ENCODE data around the gene GRPEL1. TPM values are rescaled to one million over a fixed set of nuclear protein-coding genes. Genes with fewer than 3 reads are reported as not detected.

Gene GRPEL1
- total RNA-seq, 1 experiment from 2014 or later = 74.5 TPM

DNA sequence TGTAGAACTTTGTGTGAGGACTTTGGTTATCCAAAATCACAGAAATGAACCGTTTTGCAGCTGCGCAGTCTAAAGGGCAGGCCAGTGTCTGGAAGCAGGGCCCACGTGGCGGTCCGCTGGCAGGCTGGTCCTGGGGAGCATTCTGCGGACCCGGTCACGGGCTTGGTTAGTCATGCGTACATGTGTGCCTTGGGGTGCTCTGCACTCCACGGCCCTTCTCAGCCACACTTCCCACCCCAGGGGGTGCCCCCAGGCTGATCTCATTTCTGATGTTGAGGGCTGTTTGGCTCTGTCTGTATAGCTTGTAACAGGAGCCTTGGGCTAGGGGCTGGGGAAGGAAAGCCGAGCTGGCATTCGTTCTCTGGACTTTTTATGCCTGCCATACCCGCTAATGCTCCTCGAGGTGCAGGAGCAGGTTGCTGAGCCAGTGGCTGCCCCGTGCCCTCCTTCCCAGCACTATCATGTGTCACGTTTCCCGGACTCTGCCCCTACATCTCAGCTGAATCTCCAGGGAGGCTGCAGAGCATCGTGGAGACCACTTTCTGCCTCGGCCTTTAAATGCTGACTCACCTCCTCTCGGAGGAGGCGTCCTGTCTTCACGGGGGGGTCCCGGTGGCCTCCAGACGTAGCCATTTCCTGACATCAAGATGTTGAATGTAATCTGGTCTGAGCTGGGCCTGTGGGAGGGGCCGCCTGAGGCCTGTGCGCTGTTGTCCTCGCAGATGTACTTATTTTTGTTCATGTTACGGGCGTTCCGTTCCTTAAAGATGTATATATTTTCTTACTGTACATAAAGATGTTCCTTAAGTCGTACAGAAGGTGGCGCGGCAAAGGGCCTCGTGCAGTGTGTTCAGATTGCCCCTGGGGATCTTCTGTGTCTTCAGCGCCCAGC lies 36.1 kb downstream of the GRPEL1 start:
- ChIA-PET POLR2A (ENCODE audit: unreplicated experiment) (no interaction called here), CTCF (no interaction called here)
- DNase-seq (no peak), ATAC-seq (no peak)
- H3K27ac ChIP-seq (ENCODE audit: low read length) = no peak overlapping the region
- TF ChIP-seq EZH2phosphoT487 (IDR thresholded peaks at IDR 0.05; ENCODE audit: borderline replicate concordance, low read length) (no peak), EZH2 (IDR thresholded peaks at IDR 0.05; ENCODE audit: low read length, unreplicated experiment) (no peak)
- TF ChIP-seq, protein P1, sequence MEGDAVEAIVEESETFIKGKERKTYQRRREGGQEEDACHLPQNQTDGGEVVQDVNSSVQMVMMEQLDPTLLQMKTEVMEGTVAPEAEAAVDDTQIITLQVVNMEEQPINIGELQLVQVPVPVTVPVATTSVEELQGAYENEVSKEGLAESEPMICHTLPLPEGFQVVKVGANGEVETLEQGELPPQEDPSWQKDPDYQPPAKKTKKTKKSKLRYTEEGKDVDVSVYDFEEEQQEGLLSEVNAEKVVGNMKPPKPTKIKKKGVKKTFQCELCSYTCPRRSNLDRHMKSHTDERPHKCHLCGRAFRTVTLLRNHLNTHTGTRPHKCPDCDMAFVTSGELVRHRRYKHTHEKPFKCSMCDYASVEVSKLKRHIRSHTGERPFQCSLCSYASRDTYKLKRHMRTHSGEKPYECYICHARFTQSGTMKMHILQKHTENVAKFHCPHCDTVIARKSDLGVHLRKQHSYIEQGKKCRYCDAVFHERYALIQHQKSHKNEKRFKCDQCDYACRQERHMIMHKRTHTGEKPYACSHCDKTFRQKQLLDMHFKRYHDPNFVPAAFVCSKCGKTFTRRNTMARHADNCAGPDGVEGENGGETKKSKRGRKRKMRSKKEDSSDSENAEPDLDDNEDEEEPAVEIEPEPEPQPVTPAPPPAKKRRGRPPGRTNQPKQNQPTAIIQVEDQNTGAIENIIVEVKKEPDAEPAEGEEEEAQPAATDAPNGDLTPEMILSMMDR (conservative IDR thresholded peaks at IDR 0.05; ENCODE audit: low read depth, low read length) = no peak
- peaks cover 10% of the 10 kb centered on the region; the same call in 1 of the 2 replicates for H3K36me3 ChIP-seq (ENCODE audit: low read depth, low read length)
- no peaks in the 10 kb centered on the region for H3K9me3 ChIP-seq (ENCODE audit: low read length)
- no peaks in the 10 kb centered on the region for H3K9me2 ChIP-seq (replicated peaks; ENCODE audit: low read length)
- no peak overlapping the region for H3K4me3 ChIP-seq (ENCODE audit: low read length)
- H3K4me1 ChIP-seq (ENCODE audit: insufficient read depth, low read length) = peaks cover 29% of the 10 kb centered on the region
- intact Hi-C loops (cut with micrococcal nuclease) = no loop called here
- H2AFZ ChIP-seq (ENCODE audit: low read length) = no peak overlapping the region
- no peaks in the 10 kb centered on the region for H3F3A ChIP-seq (ENCODE audit: low read length, unreplicated experiment)
- no peaks in the 10 kb centered on the region for H3K27me3 ChIP-seq (ENCODE audit: low read length)
- H3K4me2 ChIP-seq (ENCODE audit: low read length) = no peak overlapping the region
- BruUV-seq (replicated peaks) = no TSS peak
- H4K20me1 ChIP-seq (ENCODE audit: low read length) = no peaks in the 10 kb centered on the region
- no peak overlapping the region for H3K9ac ChIP-seq (ENCODE audit: low read length)
- H3K79me2 ChIP-seq (ENCODE audit: low read length) = no peaks in the 10 kb centered on the region

DNA sequence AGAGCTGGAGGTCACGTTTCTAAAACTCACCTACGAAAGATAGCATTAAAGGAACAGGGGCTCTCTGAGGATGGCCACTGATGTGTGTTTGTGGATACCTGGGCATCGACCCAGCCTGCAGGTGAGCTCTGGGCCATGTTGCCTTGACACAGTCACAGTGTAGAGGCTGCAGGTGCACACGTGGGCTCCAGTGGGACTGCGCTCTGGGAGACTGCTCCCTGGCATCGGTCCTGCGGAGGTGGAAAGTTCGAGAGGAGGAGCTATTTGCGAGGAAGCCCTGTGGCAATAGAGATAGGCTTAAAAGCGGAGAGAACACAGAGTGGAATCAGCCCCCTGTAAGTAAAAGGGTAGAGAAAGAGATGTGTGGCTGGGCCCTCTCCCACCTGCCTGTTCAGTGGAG lies 37.0 kb downstream of the GRPEL1 start:
- TSS peak; percentile 33 for BruUV-seq (replicated peaks)

DNA sequence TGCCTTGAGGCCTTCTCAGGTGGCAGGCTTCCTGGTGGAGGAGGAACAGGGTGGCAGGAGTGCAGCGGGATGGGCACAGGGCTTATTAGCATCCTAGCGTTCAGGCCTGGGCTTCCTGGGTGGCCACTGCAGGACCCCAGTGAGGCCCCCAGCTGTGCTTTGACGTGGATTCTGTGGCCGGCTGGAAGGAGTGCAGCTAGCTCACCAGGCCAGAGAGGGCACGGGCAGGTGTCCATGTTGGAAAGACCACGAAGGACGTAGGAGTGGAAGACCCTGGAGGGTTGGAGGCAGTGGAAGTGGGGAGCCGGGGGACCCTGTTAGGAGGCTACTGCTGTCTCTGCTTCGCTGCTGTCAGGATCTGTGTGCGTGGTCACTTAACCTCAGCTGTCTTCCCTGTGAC lies 37.9 kb downstream of the GRPEL1 start:
- intact Hi-C loops (cut with micrococcal nuclease) = no loop called here
- no peaks in the 10 kb centered on the region for H3K79me2 ChIP-seq (ENCODE audit: low read length)
- no peak overlapping the region for H3K4me3 ChIP-seq (ENCODE audit: low read length)
- H3K36me3 ChIP-seq (ENCODE audit: low read depth, low read length) = peaks cover 10% of the 10 kb centered on the region
- peaks cover 15% of the 10 kb centered on the region for H3K4me1 ChIP-seq (ENCODE audit: insufficient read depth, low read length)
- TF ChIP-seq, protein P1 (conservative IDR thresholded peaks at IDR 0.05; ENCODE audit: low read depth, low read length) = no peak
- TF ChIP-seq EZH2 (IDR thresholded peaks at IDR 0.05; ENCODE audit: low read length, unreplicated experiment) (no peak), EZH2phosphoT487 (IDR thresholded peaks at IDR 0.05; ENCODE audit: borderline replicate concordance, low read length) (no peak)
- H3K9ac ChIP-seq (ENCODE audit: low read length) = no peak overlapping the region
- ChIA-PET CTCF (no interaction called here), POLR2A (ENCODE audit: unreplicated experiment) (no interaction called here)
- H3K9me3 ChIP-seq (ENCODE audit: low read length) = no peaks in the 10 kb centered on the region
- no peaks in the 10 kb centered on the region for H3K27me3 ChIP-seq (ENCODE audit: low read length)
- no peaks in the 10 kb centered on the region for H3F3A ChIP-seq (ENCODE audit: low read length, unreplicated experiment)
- ATAC-seq (no peak), DNase-seq (no peak)
- no peak overlapping the region for H2AFZ ChIP-seq (ENCODE audit: low read length)
- no TSS peak for BruUV-seq (replicated peaks)
- no peaks in the 10 kb centered on the region for H3K9me2 ChIP-seq (replicated peaks; ENCODE audit: low read length)
- H3K27ac ChIP-seq (ENCODE audit: low read length) = no peak overlapping the region
- H4K20me1 ChIP-seq (ENCODE audit: low read length) = no peaks in the 10 kb centered on the region
- no peak overlapping the region for H3K4me2 ChIP-seq (ENCODE audit: low read length)

More for the DNA sequence above, 37.0 kb downstream of the GRPEL1 start:
- H3K36me3 ChIP-seq (ENCODE audit: low read depth, low read length) = peaks cover 10% of the 10 kb centered on the region
- no peaks in the 10 kb centered on the region for H3K27me3 ChIP-seq (ENCODE audit: low read length)
- H3F3A ChIP-seq (ENCODE audit: low read length, unreplicated experiment) = no peaks in the 10 kb centered on the region
- H3K9ac ChIP-seq (ENCODE audit: low read length) = no peak overlapping the region
- H3K4me1 ChIP-seq (ENCODE audit: insufficient read depth, low read length) = peaks cover 24% of the 10 kb centered on the region
- H3K9me2 ChIP-seq (replicated peaks; ENCODE audit: low read length) = no peaks in the 10 kb centered on the region
- no peaks in the 10 kb centered on the region for H3K79me2 ChIP-seq (ENCODE audit: low read length)
- ATAC-seq (no peak), DNase-seq (no peak)
- H3K4me3 ChIP-seq (ENCODE audit: low read length) = no peak overlapping the region
- POLR2A ChIA-PET (ENCODE audit: unreplicated experiment) = no interaction called here
- intact Hi-C loops (cut with micrococcal nuclease) = no loop called here
- no peak overlapping the region for H3K4me2 ChIP-seq (ENCODE audit: low read length)
- H3K9me3 ChIP-seq (ENCODE audit: low read length) = no peaks in the 10 kb centered on the region
- no peak for TF ChIP-seq EZH2phosphoT487 (IDR thresholded peaks at IDR 0.05; ENCODE audit: borderline replicate concordance, low read length)
- no peak overlapping the region for H2AFZ ChIP-seq (ENCODE audit: low read length)
- no peaks in the 10 kb centered on the region for H4K20me1 ChIP-seq (ENCODE audit: low read length)
- CTCF ChIA-PET = no interaction called here
- H3K27ac ChIP-seq (ENCODE audit: low read length) = no peak overlapping the region
